Measurements from ENCODE around the gene INKA2.

INKA2 gene

GRCh38 chr1:111706921-111707320 is 32.3 kb downstream of the INKA2 start:
- no peak for TF ChIP-seq CTCF (IDR thresholded peaks at IDR 0.05; ENCODE audit: insufficient read depth, missing control alignments)
- DNase-seq (ENCODE audit: insufficient read length, low spot score) (no peak), FAIRE-seq (no peak)

GRCh38 chr1:111705841-111706240 is 33.4 kb downstream of the INKA2 start:
- DNase-seq (ENCODE audit: insufficient read length, low spot score) = no peak
- TF ChIP-seq CTCF (IDR thresholded peaks at IDR 0.05; ENCODE audit: insufficient read depth, missing control alignments) = no peak
- FAIRE-seq = no peak

GRCh38 chr1:111704776-111705175 is 34.4 kb downstream of the INKA2 start:
- no peak for FAIRE-seq
- DNase-seq (ENCODE audit: insufficient read length, low spot score) = no peak
- no peak for TF ChIP-seq CTCF (IDR thresholded peaks at IDR 0.05; ENCODE audit: insufficient read depth, missing control alignments)

- TF ChIP-seq CTCF (IDR thresholded peaks at IDR 0.05; ENCODE audit: insufficient read depth, missing control alignments) = no peak
- no peak for DNase-seq (ENCODE audit: insufficient read length, low spot score)
- no peak for FAIRE-seq
Observed at GRCh38 chr1:111704240-111704639, 35.0 kb downstream of the INKA2 start.

- no peak for FAIRE-seq
- no peak for DNase-seq (ENCODE audit: insufficient read length, low spot score)
- no peak for TF ChIP-seq CTCF (IDR thresholded peaks at IDR 0.05; ENCODE audit: insufficient read depth, missing control alignments)
Observed at GRCh38 chr1:111702504-111703050, 36.6 kb downstream of the INKA2 start.

- FAIRE-seq (no peak), DNase-seq (ENCODE audit: insufficient read length, low spot score) (no peak)
- TF ChIP-seq CTCF (IDR thresholded peaks at IDR 0.05; ENCODE audit: insufficient read depth, missing control alignments) = no peak
Observed at GRCh38 chr1:111699268-111699667, 39.9 kb downstream of the INKA2 start.

- no peak for FAIRE-seq
- DNase-seq (ENCODE audit: insufficient read length, low spot score) = no peak
- TF ChIP-seq CTCF (IDR thresholded peaks at IDR 0.05; ENCODE audit: insufficient read depth, missing control alignments) = no peak
Observed at GRCh38 chr1:111696330-111696729, 42.9 kb downstream of the INKA2 start.
